H1 (cell line): ENCODE data around the gene SLC25A45. TPM values are rescaled to one million over a fixed set of nuclear protein-coding genes. Genes with fewer than 3 reads are reported as not detected.
A peak's percentile ranks its signal among the peaks of the same experiment; 100 is the strongest.

Experiments used
- CTCF ChIA-PET: fragments of 300-600 bp; sonication (Branson Sonifier 250); formaldehyde crosslinking; loops from one replicate; lab custom pipeline; 2021; ENCODE audit not compliant: partially characterized antibody; lab: Charles Lee
- POLR2A ChIA-PET: fragments of 300-600 bp; sonication (Branson Sonifier 250); formaldehyde crosslinking; loops from one replicate; lab custom pipeline; 2021; ENCODE audit warnings: inconsistent platforms; ENCODE audit not compliant: partially characterized antibody; lab: Charles Lee
- DNase-seq, 2 experiments: peaks; one replicate each; pipeline versions ENCODE4 v3.0.0 to v3.0.0-alpha.2; 2010 to 2022; ENCODE audit warnings: low spot score in 2 of 2, low read depth in 1 of 2, mixed read lengths in 1 of 2
- FAIRE-seq: peaks from 2 replicates; lab custom pipeline; 2011; peaks lifted over from hg19 to GRCh38; lab: Jason Lieb, UNC
- H2AFZ ChIP-seq: 2 replicates; pipeline ENCODE4 v1.8.1; 2012; ENCODE audit warnings: low read length, inconsistent platforms
- H2AK5ac ChIP-seq: 2 replicates; pipeline ENCODE4 v1.6.1; 2013; ENCODE audit warnings: low read depth, low read length
- H2BK120ac ChIP-seq: replicated peaks from 2 replicates; pipeline ENCODE3; 2013; ENCODE audit warnings: low read depth, low read length, inconsistent platforms
- H2BK12ac ChIP-seq: 2 replicates; pipeline ENCODE4 v1.6.1; 2013; ENCODE audit warnings: low read depth, low read length
- H2BK15ac ChIP-seq: 2 replicates; pipeline ENCODE4 v1.6.1; 2013; ENCODE audit warnings: low read length
- H2BK20ac ChIP-seq: 2 replicates; pipeline ENCODE4 v1.6.1; 2013; ENCODE audit warnings: low read length
- H2BK5ac ChIP-seq: 2 replicates; pipeline ENCODE4 v1.6.1; 2013; ENCODE audit warnings: low read depth, low read length
- H3K14ac ChIP-seq: 2 replicates; pipeline ENCODE4 v1.6.1; 2013; ENCODE audit warnings: inconsistent platforms; ENCODE audit not compliant: insufficient read length
- H3K18ac ChIP-seq: 2 replicates; pipeline ENCODE4 v1.6.1; 2013; ENCODE audit warnings: low read length; ENCODE audit errors: extremely low read depth
- H3K23ac ChIP-seq: 2 replicates; pipeline ENCODE4 v1.6.1; 2013; ENCODE audit warnings: inconsistent platforms; ENCODE audit not compliant: insufficient read length
- H3K23me2 ChIP-seq: 2 replicates; pipeline ENCODE4 v1.6.1; 2013; ENCODE audit warnings: low read depth, low read length
- H3K27ac ChIP-seq: 2 replicates; pipeline ENCODE4 v1.6.1; 2011; ENCODE audit warnings: low read depth, low read length, inconsistent platforms
- H3K27me3 ChIP-seq, 4 experiments: replicated peaks in 1 of 4; 1 replicate in 1 of 4; 2 replicates in 3 of 4; pipeline versions ENCODE4 v1.6.1 to v1.8.1; 2011 to 2013; ENCODE audit warnings: low read length in 3 of 4, mild to moderate bottlenecking in 3 of 4, inconsistent platforms in 2 of 4, mixed read lengths in 2 of 4, moderate library complexity in 1 of 4; ENCODE audit not compliant: control insufficient read depth in 3 of 4, insufficient read depth in 3 of 4; ENCODE audit errors: extremely low read depth in 1 of 4
- H3K36me3 ChIP-seq, 4 experiments: 2 replicates each; pipeline versions ENCODE4 v1.6.1 to v1.8.1; 2011 to 2013; ENCODE audit warnings: mild to moderate bottlenecking in 4 of 4, low read length in 3 of 4, moderate library complexity in 2 of 4, control low read depth in 1 of 4, inconsistent platforms in 1 of 4; ENCODE audit not compliant: insufficient read depth in 4 of 4, control insufficient read depth in 2 of 4
- H3K4ac ChIP-seq: replicated peaks from 2 replicates; pipeline ENCODE3; 2013; ENCODE audit warnings: low read length, low read depth, mixed read lengths, inconsistent platforms; ENCODE audit not compliant: insufficient read length
- H3K4me1 ChIP-seq, 4 experiments: replicated peaks in 1 of 4; 1 replicate in 1 of 4; 2 replicates in 3 of 4; pipeline versions ENCODE4 v1.6.1 to v1.8.1; 2011 to 2013; ENCODE audit warnings: low read length in 3 of 4, inconsistent platforms in 2 of 4, mixed read lengths in 1 of 4; ENCODE audit not compliant: insufficient read depth in 4 of 4, control insufficient read depth in 3 of 4
- H3K4me2 ChIP-seq, 2 experiments: 2 replicates each; pipeline versions ENCODE4 v1.6.1 to v1.8.1; 2011 to 2013; ENCODE audit warnings: low read depth in 2 of 2, low read length in 2 of 2, control low read depth in 1 of 2, inconsistent platforms in 1 of 2, mild to moderate bottlenecking in 1 of 2; ENCODE audit not compliant: insufficient read depth in 1 of 2
- H3K4me3 ChIP-seq, 4 experiments: fragments of 200-600, 300-600 bp in 1 of 4; sonication (generic), shearing (Covaris generic), sonication (Bioruptor Twin) in 1 of 4; 2 replicates each; pipeline versions ENCODE4 v1.5.1 to v1.8.1; 2011 to 2016; ENCODE audit warnings: low read length in 4 of 4, low read depth in 3 of 4, control low read depth in 2 of 4, inconsistent platforms in 2 of 4, mild to moderate bottlenecking in 2 of 4, mixed read lengths in 1 of 4, moderate library complexity in 1 of 4; ENCODE audit not compliant: insufficient read depth in 2 of 4; ENCODE audit errors: extremely low read depth in 1 of 4
- H3K56ac ChIP-seq: replicated peaks from 2 replicates; pipeline ENCODE3; 2013; ENCODE audit warnings: low read depth, mild to moderate bottlenecking, mixed read lengths, low read length, inconsistent platforms; ENCODE audit not compliant: insufficient read length
- H3K79me1 ChIP-seq: 2 replicates; pipeline ENCODE4 v1.6.1; 2013; ENCODE audit warnings: low read depth, low read length, control low read depth
- H3K79me2 ChIP-seq, 2 experiments: 2 replicates each; pipeline versions ENCODE4 v1.6.1 to v1.8.1; 2012 to 2013; ENCODE audit warnings: low read length in 2 of 2, mild to moderate bottlenecking in 2 of 2, inconsistent platforms in 1 of 2; ENCODE audit not compliant: insufficient read depth in 2 of 2, control insufficient read depth in 1 of 2
- H3K9ac ChIP-seq, 4 experiments: replicated peaks in 1 of 4; 1 replicate in 1 of 4; 2 replicates in 3 of 4; pipeline versions ENCODE4 v1.6.1 to v1.8.1; 2011 to 2013; ENCODE audit warnings: low read depth in 3 of 4, low read length in 3 of 4, control low read depth in 2 of 4, mild to moderate bottlenecking in 2 of 4, moderate library complexity in 2 of 4, inconsistent platforms in 1 of 4; ENCODE audit errors: extremely low read depth in 1 of 4
- H3K9me3 ChIP-seq, 2 experiments: 2 replicates each; pipeline versions ENCODE4 v1.6.1 to v1.8.1; 2012 to 2013; ENCODE audit warnings: mild to moderate bottlenecking in 2 of 2, moderate library complexity in 2 of 2, control low read depth in 1 of 2, inconsistent platforms in 1 of 2, low read depth in 1 of 2, low read length in 1 of 2, mixed read lengths in 1 of 2; ENCODE audit not compliant: insufficient read depth in 2 of 2
- H4K20me1 ChIP-seq, 2 experiments: replicated peaks in 1 of 2; 2 replicates each; pipeline versions ENCODE3 to v1.8.1; 2011 to 2013; ENCODE audit warnings: inconsistent platforms in 2 of 2, low read length in 2 of 2, mild to moderate bottlenecking in 1 of 2; ENCODE audit not compliant: insufficient read depth in 2 of 2, control insufficient read depth in 1 of 2
- H4K5ac ChIP-seq: 2 replicates; pipeline ENCODE4 v1.6.1; 2013; ENCODE audit warnings: low read length, low read depth, mixed read lengths, inconsistent platforms; ENCODE audit not compliant: insufficient read length
- H4K8ac ChIP-seq: 2 replicates; pipeline ENCODE4 v1.8.0; 2013; ENCODE audit warnings: mild to moderate bottlenecking, moderate library complexity, low read length, inconsistent platforms; ENCODE audit not compliant: insufficient read depth; ENCODE audit errors: extremely low read depth
- H4K91ac ChIP-seq: replicated peaks from 2 replicates; pipeline ENCODE3; 2013; ENCODE audit warnings: low read length, mixed read lengths, inconsistent platforms; ENCODE audit not compliant: insufficient read length
- ASH2L ChIP-seq: fragments of 200-600, 300-600 bp; sonication (generic); IDR thresholded peaks from one replicate; pipeline ENCODE4 v1.7.1; 2017; ENCODE audit warnings: low read length
- BCL11A ChIP-seq, 2 experiments: IDR thresholded peaks; one replicate each; pipeline ENCODE4 v1.6.1; 2011; ENCODE audit warnings: low read depth in 2 of 2, low read length in 2 of 2, mild to moderate bottlenecking in 2 of 2
- CHD2 ChIP-seq: IDR thresholded peaks from 2 replicates; pipeline ENCODE4 v1.6.1; 2012; ENCODE audit warnings: low read length, improper control_type of control experiment
- GTF2F1 ChIP-seq: IDR thresholded peaks from 2 replicates; pipeline ENCODE4 v1.6.1; 2012; ENCODE audit warnings: low read depth, low read length, improper control_type of control experiment, borderline replicate concordance
- NANOG ChIP-seq: IDR thresholded peaks from 2 replicates; pipeline ENCODE4 v1.6.1; 2011; ENCODE audit warnings: low read length, low read depth, mild to moderate bottlenecking, inconsistent platforms; ENCODE audit not compliant: insufficient read depth, poor library complexity, severe bottlenecking
- RAD21 ChIP-seq, 2 experiments: IDR thresholded peaks in 1 of 2; conservative IDR thresholded peaks in 1 of 2; 2 replicates each; pipeline ENCODE4 v1.6.1; 2011; ENCODE audit warnings: low read depth in 2 of 2, low read length in 2 of 2, improper control_type of control experiment in 1 of 2, inconsistent platforms in 1 of 2, mild to moderate bottlenecking in 1 of 2, moderate library complexity in 1 of 2
- TBP ChIP-seq: IDR thresholded peaks from 2 replicates; pipeline ENCODE4 v1.6.1; 2011; ENCODE audit warnings: low read depth, low read length, improper control_type of control experiment
- WGBS, 2 experiments: shearing (Covaris generic) in 1 of 2; methylation state at CpG; one replicate each; pipeline versions ENCODE4 v1.1.6 to v1.1.7; 2013 to 2015; ENCODE audit warnings: low lambda C conversion rate in 2 of 2, mixed read lengths in 2 of 2, inconsistent platforms in 1 of 2, low coverage in 1 of 2, missing lambda C conversion rate in 1 of 2; ENCODE audit not compliant: insufficient replicate concordance in 2 of 2, insufficient coverage in 1 of 2, insufficient read length in 1 of 2; ENCODE audit errors: extremely low coverage in 1 of 2, missing lambda C conversion rate in 1 of 2; 5-methylcytosine and 5-hydroxymethylcytosine counted together
- polyA plus RNA-seq, 7 experiments: library from polyadenylated mRNA; depleted of rRNA in 3 of 7; stranded (reverse) in 5 of 7; unstranded in 2 of 7; fragments of >200 nt in 5 of 7; fragments of 200-250 nt in 2 of 7; gene quantifications; 1 replicate in 5 of 7; 2 replicates in 1 of 7; 4 replicates in 1 of 7; pipeline versions ENCODE4 v1.2.1 to v1.2.3, GENCODE V29; 2011 to 2013; ENCODE audit warnings: missing spikeins in 2 of 7, mixed read lengths in 2 of 7
- total RNA-seq: library from RNA; stranded (reverse); fragmentation: NEBNext Ultra II Directional; extraction: Animal tissue kit (Norgen Biotek cat#: 25700); gene quantifications from 2 replicates; pipeline ENCODE4 v1.2.1, GENCODE V29; 2021

Gene SLC25A45
- total and polyA plus RNA-seq, 2 of the 8 experiments (the other 6 are each of a cell fraction or from before 2014, with no cell fraction given) = 0.54 to 0.59 TPM

DNA sequence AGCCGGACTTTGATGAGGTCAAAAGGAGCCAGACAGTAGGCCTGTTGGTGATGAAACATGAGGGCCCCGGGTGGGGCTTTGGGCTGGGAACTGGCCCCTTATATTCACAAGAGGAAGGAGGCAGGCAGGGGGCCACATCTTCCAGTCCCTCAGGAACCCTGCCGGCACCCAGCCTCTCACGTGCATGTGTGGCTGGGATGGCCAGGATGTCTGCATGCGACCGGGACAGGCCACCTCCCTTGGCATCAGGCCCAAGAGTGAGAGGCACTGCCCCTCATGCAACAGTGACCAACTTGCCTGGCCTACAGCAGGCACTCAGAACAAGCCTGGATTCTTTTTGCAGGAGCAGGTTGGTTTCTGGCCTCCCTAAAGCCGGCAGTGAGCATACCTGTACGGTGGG, 5.4 kb downstream of the SLC25A45 start:
- H3K9ac ChIP-seq = no peak overlapping the region
- no peak overlapping the region for H3K27ac ChIP-seq
- no peaks in the 10 kb centered on the region for H4K20me1 ChIP-seq
- ChIA-PET POLR2A (no interaction called here), CTCF (interaction anchor here (0.7 to 5.2 kb wide), 5 partner anchors 9 to 163 kb away, joined by 3 to 25 read pairs (median 8); no protein-coding TSS in a partner anchor)
- no peak for DNase-seq
- no peak overlapping the region for H3K4me3 ChIP-seq
- no peak overlapping the region for H3K56ac ChIP-seq
- FAIRE-seq = no peak
- 78% methylated on average over 8 of the region's 8 CpGs; no CpG with 5 or more reads in 1 of the 2 experiments for WGBS, 2 experiments
- H3K14ac ChIP-seq = no peak overlapping the region
- peak overlapping the region; percentile 60; the same call in 1 of the 2 replicates for H3K18ac ChIP-seq
- no peaks in the 10 kb centered on the region for H3K36me3 ChIP-seq
- H2BK5ac ChIP-seq = no peak overlapping the region
- peak overlapping the region; percentile 74; the same call in 1 of the 2 replicates for H4K8ac ChIP-seq
- H3K9me3 ChIP-seq = no peaks in the 10 kb centered on the region
- no peaks in the 10 kb centered on the region for H3K27me3 ChIP-seq
- H2BK20ac ChIP-seq = no peak overlapping the region
- no peaks in the 10 kb centered on the region for H3K79me1 ChIP-seq
- no peaks in the 10 kb centered on the region for H3K23me2 ChIP-seq
- 0 out of 2 replicates have a peak overlapping the region, but pooled peaks have one; percentile 14 for H2BK12ac ChIP-seq
- no peak overlapping the region for H2AFZ ChIP-seq
- TF ChIP-seq RAD21 (IDR thresholded peaks at IDR 0.05 in 1 of 2, conservative IDR thresholded peaks at IDR 0.05 in 1 of 2; ENCODE audit: low read depth in 2 of 2, low read length in 2 of 2) (no peak), GTF2F1 (no peak), BCL11A (IDR thresholded peaks at IDR 0.05; ENCODE audit: low read depth in 2 of 2, low read length in 2 of 2) (no peak), TBP (no peak), ASH2L (no peak), CHD2 (no peak), NANOG (no peak)
- H3K4me1 ChIP-seq = peaks cover 0 to 4% (median 3%) of the 10 kb centered on the region in 4 experiments; a peak in 3 of 7 replicates
- H2AK5ac ChIP-seq = no peak overlapping the region
- H3K23ac ChIP-seq = no peak overlapping the region
- H3K4me2 ChIP-seq = no peak overlapping the region
- H4K5ac ChIP-seq = no peak overlapping the region
- no peak overlapping the region for H3K4ac ChIP-seq
- no peak overlapping the region for H2BK120ac ChIP-seq
- no peak overlapping the region for H4K91ac ChIP-seq
- no peaks in the 10 kb centered on the region for H3K79me2 ChIP-seq
- no peak overlapping the region for H2BK15ac ChIP-seq
